H9 (cell line): ENCODE data around the gene NEDD9. TPM values are rescaled to one million over a fixed set of nuclear protein-coding genes. Genes with fewer than 3 reads are reported as not detected.

Experiments used
- DNase-seq: peaks from one replicate; pipeline ENCODE4 v3.0.0-alpha.2; 2017
- H2AFZ ChIP-seq: one replicate; pipeline ENCODE4 v1.6.1; 2013; ENCODE audit warnings: mild to moderate bottlenecking, low read length, control low read depth, moderate library complexity
- H2AK5ac ChIP-seq: 2 replicates; pipeline ENCODE4 v1.6.1; 2013; ENCODE audit warnings: low read length, control low read depth, mixed read lengths; ENCODE audit not compliant: insufficient read length
- H2BK120ac ChIP-seq: one replicate; pipeline ENCODE4 v1.6.1; 2013; ENCODE audit warnings: low read depth, mild to moderate bottlenecking, low read length, control low read depth, inconsistent platforms; ENCODE audit not compliant: poor library complexity, severe bottlenecking
- H2BK12ac ChIP-seq: 2 replicates; pipeline ENCODE4 v1.6.1; 2013; ENCODE audit warnings: low read length, control low read depth, mixed read lengths, low read depth; ENCODE audit not compliant: insufficient read length
- H2BK15ac ChIP-seq: 2 replicates; pipeline ENCODE4 v1.6.1; 2013; ENCODE audit warnings: low read depth, low read length, control low read depth
- H2BK20ac ChIP-seq: one replicate; pipeline ENCODE4 v1.6.1; 2013; ENCODE audit warnings: low read depth, mild to moderate bottlenecking, low read length, control low read depth, inconsistent platforms; ENCODE audit not compliant: poor library complexity, severe bottlenecking
- H2BK5ac ChIP-seq: 2 replicates; pipeline ENCODE4 v1.6.1; 2013; ENCODE audit warnings: low read length, control low read depth, mixed read lengths; ENCODE audit not compliant: insufficient read length
- H3K14ac ChIP-seq: 2 replicates; pipeline ENCODE4 v1.6.1; 2013; ENCODE audit warnings: low read length, control low read depth; ENCODE audit not compliant: insufficient read depth
- H3K18ac ChIP-seq: 2 replicates; pipeline ENCODE4 v1.6.1; 2013; ENCODE audit warnings: low read depth, mild to moderate bottlenecking, mixed read lengths, low read length, control low read depth; ENCODE audit not compliant: insufficient read length
- H3K23ac ChIP-seq: 2 replicates; pipeline ENCODE4 v1.6.1; 2013; ENCODE audit warnings: low read length, control low read depth, mixed read lengths, low read depth; ENCODE audit not compliant: insufficient read length
- H3K23me2 ChIP-seq: 2 replicates; pipeline ENCODE4 v1.6.1; 2013; ENCODE audit warnings: low read depth, mild to moderate bottlenecking, mixed read lengths, low read length, control low read depth; ENCODE audit not compliant: insufficient read length, poor library complexity, severe bottlenecking
- H3K27ac ChIP-seq: 2 replicates; pipeline ENCODE4 v1.5.1; 2013; ENCODE audit warnings: low read length, control low read depth, mixed read lengths, low read depth; ENCODE audit not compliant: insufficient read length
- H3K27me3 ChIP-seq: 2 replicates; pipeline ENCODE4 v1.6.1; 2013; ENCODE audit warnings: low read length, control low read depth, inconsistent platforms; ENCODE audit not compliant: insufficient read depth
- H3K4ac ChIP-seq: 2 replicates; pipeline ENCODE4 v1.6.1; 2013; ENCODE audit warnings: low read depth, mild to moderate bottlenecking, control low read depth, inconsistent platforms, low read length, moderate library complexity
- H3K4me1 ChIP-seq: 2 replicates; pipeline ENCODE4 v1.6.1; 2013; ENCODE audit warnings: low read length, control low read depth, inconsistent platforms; ENCODE audit not compliant: insufficient read depth
- H3K4me2 ChIP-seq: 2 replicates; pipeline ENCODE4 v1.6.1; 2013; ENCODE audit warnings: low read length, control low read depth, mixed read lengths; ENCODE audit not compliant: insufficient read length, insufficient read depth
- H3K56ac ChIP-seq: 2 replicates; pipeline ENCODE4 v1.6.1; 2013; ENCODE audit warnings: low read depth, mild to moderate bottlenecking, mixed read lengths, low read length, control low read depth; ENCODE audit not compliant: insufficient read length
- H3K79me1 ChIP-seq: 2 replicates; pipeline ENCODE4 v1.6.1; 2013; ENCODE audit warnings: low read depth, mild to moderate bottlenecking, moderate library complexity, low read length, control low read depth, inconsistent platforms; ENCODE audit not compliant: insufficient read depth, poor library complexity, severe bottlenecking
- H3K79me2 ChIP-seq: 2 replicates; pipeline ENCODE4 v1.6.1; 2013; ENCODE audit warnings: low read length, control low read depth, inconsistent platforms; ENCODE audit not compliant: insufficient read depth
- H3K9ac ChIP-seq: 2 replicates; pipeline ENCODE4 v1.6.1; 2013; ENCODE audit warnings: low read length, control low read depth, mixed read lengths; ENCODE audit not compliant: insufficient read length; ENCODE audit errors: extremely low read depth
- H3K9me3 ChIP-seq: one replicate; pipeline ENCODE4 v1.6.1; 2013; ENCODE audit warnings: low read depth, low read length, inconsistent platforms; ENCODE audit not compliant: control insufficient read depth
- H3T11ph ChIP-seq: one replicate; pipeline ENCODE4 v1.6.1; 2013; ENCODE audit warnings: mild to moderate bottlenecking, low read length, control low read depth, inconsistent platforms
- H4K20me1 ChIP-seq: one replicate; pipeline ENCODE4 v1.6.1; 2013; ENCODE audit not compliant: control insufficient read depth, insufficient read length, insufficient read depth
- H4K5ac ChIP-seq: 2 replicates; pipeline ENCODE4 v1.6.1; 2013; ENCODE audit warnings: low read depth, mild to moderate bottlenecking, mixed read lengths, low read length, control low read depth; ENCODE audit not compliant: insufficient read length
- H4K8ac ChIP-seq: replicated peaks from 2 replicates; pipeline ENCODE4 v1.6.1; 2013; ENCODE audit warnings: low read length, control low read depth, mixed read lengths, low read depth; ENCODE audit not compliant: insufficient read length
- H4K91ac ChIP-seq: 2 replicates; pipeline ENCODE4 v1.6.1; 2013; ENCODE audit warnings: low read depth, mild to moderate bottlenecking, moderate library complexity, mixed read lengths, low read length, control low read depth; ENCODE audit not compliant: insufficient read length
- H3K27ac Mint-ChIP-seq, 3 experiments: 2 replicates in 2 of 3; 3 replicates in 1 of 3; pipeline ENCODE4 v1.8.0; 2020 to 2021; ENCODE audit warnings: mixed read lengths in 3 of 3, mild to moderate bottlenecking in 1 of 3, moderate library complexity in 1 of 3
- H3K27me3 Mint-ChIP-seq: 2 replicates; pipeline ENCODE4 v1.8.0; 2021; ENCODE audit warnings: low read depth, mild to moderate bottlenecking, moderate library complexity, mixed read lengths
- H3K36me3 Mint-ChIP-seq, 3 experiments: 2 replicates in 2 of 3; 3 replicates in 1 of 3; pipeline ENCODE4 v1.8.0; 2020 to 2021; ENCODE audit warnings: low read depth in 3 of 3, mixed read lengths in 3 of 3; ENCODE audit not compliant: insufficient read depth in 1 of 3
- H3K4me1 Mint-ChIP-seq, 2 experiments: 2 replicates each; pipeline ENCODE4 v1.8.0; 2020; ENCODE audit warnings: mixed read lengths in 2 of 2
- H3K4me3 Mint-ChIP-seq, 2 experiments: 2 replicates in 1 of 2; 3 replicates in 1 of 2; pipeline ENCODE4 v1.8.0; 2020 to 2021; ENCODE audit warnings: mild to moderate bottlenecking in 2 of 2, mixed read lengths in 2 of 2, moderate library complexity in 1 of 2
- H3K9me3 Mint-ChIP-seq, 2 experiments: 2 replicates in 1 of 2; 3 replicates in 1 of 2; pipeline ENCODE4 v1.8.0; 2020; ENCODE audit warnings: mild to moderate bottlenecking in 2 of 2, mixed read lengths in 2 of 2, moderate library complexity in 1 of 2
- CTCF ChIP-seq: fragments of 200-600 bp; sonication (generic); conservative IDR thresholded peaks from 3 replicates; pipeline ENCODE4 v1.8.0; 2021; ENCODE audit warnings: antibody characterized with exemption, mild to moderate bottlenecking
- WGBS: extraction: QIAGEN DNeasy Blood & Tissue Kit; methylation state at CpG from one replicate; pipeline ENCODE4 v1.1.7; 2013; ENCODE audit warnings: missing lambda C conversion rate, low lambda C conversion rate, mixed read lengths; ENCODE audit not compliant: insufficient read length; ENCODE audit errors: extremely low coverage; 5-methylcytosine and 5-hydroxymethylcytosine counted together
- total RNA-seq: library from RNA; stranded (reverse); gene quantifications from 2 replicates; pipeline ENCODE4 v1.2.1, GENCODE V29; 2021

The NEDD9 gene
- total RNA-seq, 1 experiment from 2014 or later: 5.5 TPM

GRCh38 chr6:11171952-11172351 is 60.5 kb downstream of the NEDD9 start:
- Mint-ChIP-seq H3K4me1 (peaks cover 13% of the 10 kb centered on the region in 2 experiments), H3K4me3 (no peak overlapping the region), H3K27ac (no peak overlapping the region), H3K27me3 (no peaks in the 10 kb centered on the region), H3K36me3 (no peaks in the 10 kb centered on the region; a peak in 1 of 7 replicates), H3K9me3 (no peaks in the 10 kb centered on the region)
- no peak for DNase-seq
- no peak overlapping the region for H3K23ac ChIP-seq
- H2BK20ac ChIP-seq: no peak overlapping the region
- H2BK5ac ChIP-seq: no peak overlapping the region
- no peak for TF ChIP-seq CTCF
- no peak overlapping the region for H4K91ac ChIP-seq
- H3K23me2 ChIP-seq: no peaks in the 10 kb centered on the region
- H2AK5ac ChIP-seq: no peak overlapping the region
- H3K79me1 ChIP-seq: no peaks in the 10 kb centered on the region
- no peak overlapping the region for H3K27ac ChIP-seq
- H4K8ac ChIP-seq: no peak overlapping the region
- H2BK12ac ChIP-seq: no peak overlapping the region
- no peak overlapping the region for H2AFZ ChIP-seq
- H3K9ac ChIP-seq: no peak overlapping the region
- H3K9me3 ChIP-seq: no peaks in the 10 kb centered on the region
- H3K27me3 ChIP-seq: no peaks in the 10 kb centered on the region
- peaks cover 2% of the 10 kb centered on the region; the same call in 1 of the 2 replicates for H3K79me2 ChIP-seq
- no peak overlapping the region for H3K4ac ChIP-seq
- no peak overlapping the region for H4K5ac ChIP-seq
- H3K4me1 ChIP-seq: no peaks in the 10 kb centered on the region; the same call in 1 of the 2 replicates
- H4K20me1 ChIP-seq: no peaks in the 10 kb centered on the region
- H3K18ac ChIP-seq: no peak overlapping the region
- WGBS: no CpG with 5 or more reads among the region's 13 CpGs
- H3K4me2 ChIP-seq: no peak overlapping the region
- no peak overlapping the region for H3T11ph ChIP-seq
- no peak overlapping the region for H2BK120ac ChIP-seq
- no peak overlapping the region for H2BK15ac ChIP-seq
- H3K14ac ChIP-seq: no peak overlapping the region
- no peak overlapping the region for H3K56ac ChIP-seq
